Fibroblast of lung (primary cell): Measurements from ENCODE around the gene SH2D3C. TPM values are rescaled to one million over a fixed set of nuclear protein-coding genes. Genes with fewer than 3 reads are reported as not detected.

Experiments used
- DNase-seq, 2 donors: peaks; one replicate each; pipeline versions ENCODE4 v3.0.0 to v3.0.0-alpha.2; 2010; ENCODE audit warnings: low read depth in 2 of 2
- H2AFZ ChIP-seq: 2 replicates; pipeline ENCODE4 v1.5.1; 2012; ENCODE audit warnings: low read length, control low read depth, inconsistent platforms
- H3K27ac ChIP-seq: 2 replicates; pipeline ENCODE4 v1.5.1; 2011; ENCODE audit warnings: low read length, control low read depth; ENCODE audit not compliant: insufficient read depth
- H3K27me3 ChIP-seq: 2 replicates; pipeline ENCODE4 v1.5.1; 2011; ENCODE audit warnings: mild to moderate bottlenecking, low read length; ENCODE audit not compliant: control insufficient read depth, insufficient read depth
- H3K36me3 ChIP-seq: 2 replicates; pipeline ENCODE4 v1.5.1; 2011; ENCODE audit warnings: low read length; ENCODE audit not compliant: control insufficient read depth, insufficient read depth
- H3K4me1 ChIP-seq: 2 replicates; pipeline ENCODE4 v1.5.1; 2011; ENCODE audit warnings: low read length; ENCODE audit not compliant: control insufficient read depth, insufficient read depth; ENCODE audit errors: extremely low read depth
- H3K4me2 ChIP-seq: 2 replicates; pipeline ENCODE4 v1.5.1; 2011; ENCODE audit warnings: low read length, control low read depth; ENCODE audit not compliant: insufficient read depth; ENCODE audit errors: extremely low read depth
- H3K4me3 ChIP-seq, 4 experiments: fragments of 200-600 bp in 1 of 4; sonication (generic) in 1 of 4; replicated peaks in 1 of 4; 2 replicates each; pipeline ENCODE4 v1.5.1; 2011 to 2016; ENCODE audit warnings: low read length in 4 of 4, low read depth in 3 of 4, mild to moderate bottlenecking in 3 of 4, control low read depth in 2 of 4, inconsistent platforms in 1 of 4, mixed read lengths in 1 of 4; ENCODE audit not compliant: insufficient read depth in 1 of 4; ENCODE audit errors: control extremely low read depth in 1 of 4
- H3K79me2 ChIP-seq: 2 replicates; pipeline ENCODE4 v1.5.1; 2012; ENCODE audit warnings: mild to moderate bottlenecking, low read length, inconsistent platforms; ENCODE audit not compliant: control insufficient read depth, insufficient read depth
- H3K9ac ChIP-seq: 2 replicates; pipeline ENCODE4 v1.5.1; 2011; ENCODE audit warnings: mild to moderate bottlenecking, low read length, control low read depth; ENCODE audit not compliant: insufficient read depth
- H3K9me3 ChIP-seq: 2 replicates; pipeline ENCODE4 v1.5.1; 2012; ENCODE audit warnings: low read depth, low read length; ENCODE audit not compliant: control insufficient read depth, insufficient read depth
- H4K20me1 ChIP-seq: 2 replicates; pipeline ENCODE4 v1.5.1; 2011; ENCODE audit warnings: low read length; ENCODE audit not compliant: control insufficient read depth, insufficient read depth; ENCODE audit errors: extremely low read depth
- EZH2 ChIP-seq: IDR thresholded peaks from 2 replicates; pipeline ENCODE4 v1.5.1; 2012; ENCODE audit warnings: low read length, control low read depth, mild to moderate bottlenecking; ENCODE audit errors: missing control alignments
- polyA plus RNA-seq, 2 donors: library from polyadenylated mRNA; depleted of rRNA in 1 of 2; stranded (reverse) in 1 of 2; unstranded in 1 of 2; fragments of >200 nt; gene quantifications; 2 replicates each; pipeline ENCODE4 v1.2.1, GENCODE V29; 2011 to 2012; ENCODE audit warnings: missing spikeins in 1 of 2
- total RNA-seq: library from RNA; depleted of rRNA; stranded (reverse); fragments of >200 nt; gene quantifications from 2 replicates; pipeline ENCODE4 v1.2.1, GENCODE V29; 2014
- TF ChIP-seq, protein P1 (sequence below), 2 donors: IDR thresholded peaks in 1 of 2; conservative IDR thresholded peaks in 1 of 2; 1 replicate in 1 of 2; 2 replicates in 1 of 2; pipeline ENCODE4 v1.5.1; 2011 to 2012; ENCODE audit warnings: low read length in 2 of 2, control low read depth in 1 of 2, inconsistent platforms in 1 of 2, low read depth in 1 of 2, mild to moderate bottlenecking in 1 of 2

The SH2D3C gene
- total and polyA plus RNA-seq, 2 donors (not counting 1 experiment from before 2014, with no cell fraction given): 1.2 TPM; not detected in 1

DNA sequence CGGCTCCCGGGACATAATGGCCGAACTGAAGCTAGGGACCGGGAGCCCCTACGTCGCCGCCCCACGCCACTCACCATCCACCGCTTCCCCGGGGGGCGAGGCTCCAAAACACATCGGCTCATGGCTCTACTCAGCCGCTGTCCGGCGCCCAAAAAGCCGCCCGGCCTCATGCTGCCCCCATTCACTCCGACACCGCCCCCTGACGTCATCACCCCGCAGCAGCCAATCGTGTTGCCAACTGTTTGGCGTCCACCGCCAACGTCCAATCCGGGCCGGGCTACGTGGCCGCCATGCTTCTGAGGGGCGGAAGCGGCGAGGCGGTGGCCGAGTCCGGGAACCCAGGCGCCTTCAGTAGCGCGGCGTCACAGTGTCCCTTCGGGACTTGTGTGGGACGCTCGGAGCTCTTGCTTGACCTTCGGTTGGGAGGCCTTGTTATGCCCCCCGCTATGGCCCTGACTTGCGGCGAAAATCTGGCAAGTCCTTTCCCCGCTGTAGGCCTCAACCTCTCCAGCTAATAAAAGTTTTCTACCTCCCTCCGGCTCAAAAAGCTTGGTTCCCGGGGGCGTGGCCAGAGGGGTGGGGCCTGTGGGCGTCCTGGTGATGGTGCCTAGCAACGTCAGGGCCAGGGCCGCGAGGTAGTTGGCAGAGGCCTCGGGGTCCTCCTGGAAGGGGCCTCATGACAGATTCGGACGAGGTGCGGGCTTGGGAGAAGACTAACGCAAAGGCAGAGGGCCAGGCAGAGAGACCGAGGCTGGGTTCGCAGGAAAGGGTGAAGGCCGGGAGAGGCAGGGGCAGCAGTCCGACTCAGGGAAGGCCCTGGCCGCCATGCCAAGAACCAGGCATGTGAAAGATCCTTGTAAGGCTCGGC, 62.8 kb downstream of the SH2D3C start, which contains the start of the genes PTRH1 and TTC16:
Gene PTRH1, minus strand, starts transcription at position 194 of the 868 bp plus-strand sequence. Its CDS starts 24 bp downstream, at position 170.
Gene TTC16, plus strand, starts transcription at position 610 of the 868 bp plus-strand sequence. Its CDS starts 67 bp downstream, at position 677.
- H3K79me2 ChIP-seq: no peaks in the 10 kb centered on the region
- peaks cover 1% of the 10 kb centered on the region for H3K36me3 ChIP-seq
- H3K4me3 ChIP-seq: peak within 1 kb of the TSS; percentile 71 to 88 (median 82)
- no peaks in the 10 kb centered on the region for H3K9me3 ChIP-seq
- peak within 1 kb of the TSS; percentile 82 for H3K27ac ChIP-seq
- TF ChIP-seq, protein P1, sequence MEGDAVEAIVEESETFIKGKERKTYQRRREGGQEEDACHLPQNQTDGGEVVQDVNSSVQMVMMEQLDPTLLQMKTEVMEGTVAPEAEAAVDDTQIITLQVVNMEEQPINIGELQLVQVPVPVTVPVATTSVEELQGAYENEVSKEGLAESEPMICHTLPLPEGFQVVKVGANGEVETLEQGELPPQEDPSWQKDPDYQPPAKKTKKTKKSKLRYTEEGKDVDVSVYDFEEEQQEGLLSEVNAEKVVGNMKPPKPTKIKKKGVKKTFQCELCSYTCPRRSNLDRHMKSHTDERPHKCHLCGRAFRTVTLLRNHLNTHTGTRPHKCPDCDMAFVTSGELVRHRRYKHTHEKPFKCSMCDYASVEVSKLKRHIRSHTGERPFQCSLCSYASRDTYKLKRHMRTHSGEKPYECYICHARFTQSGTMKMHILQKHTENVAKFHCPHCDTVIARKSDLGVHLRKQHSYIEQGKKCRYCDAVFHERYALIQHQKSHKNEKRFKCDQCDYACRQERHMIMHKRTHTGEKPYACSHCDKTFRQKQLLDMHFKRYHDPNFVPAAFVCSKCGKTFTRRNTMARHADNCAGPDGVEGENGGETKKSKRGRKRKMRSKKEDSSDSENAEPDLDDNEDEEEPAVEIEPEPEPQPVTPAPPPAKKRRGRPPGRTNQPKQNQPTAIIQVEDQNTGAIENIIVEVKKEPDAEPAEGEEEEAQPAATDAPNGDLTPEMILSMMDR (conservative IDR thresholded peaks at IDR 0.05 in 1 of 2, IDR thresholded peaks at IDR 0.05 in 1 of 2; ENCODE audit: low read depth in 1 of 2, low read length in 2 of 2): no peak
- TF ChIP-seq EZH2: no peak
- peak within 1 kb of the TSS; percentile 96 for H2AFZ ChIP-seq
- no peaks in the 10 kb centered on the region for H3K27me3 ChIP-seq
- no peaks in the 10 kb centered on the region for H4K20me1 ChIP-seq
- H3K9ac ChIP-seq: peak within 1 kb of the TSS; percentile 76
- peak within 1 kb of the TSS; percentile 94 for H3K4me2 ChIP-seq
- DNase-seq: peak; percentile 92 to 94
- H3K4me1 ChIP-seq: peaks cover 7% of the 10 kb centered on the region

DNA sequence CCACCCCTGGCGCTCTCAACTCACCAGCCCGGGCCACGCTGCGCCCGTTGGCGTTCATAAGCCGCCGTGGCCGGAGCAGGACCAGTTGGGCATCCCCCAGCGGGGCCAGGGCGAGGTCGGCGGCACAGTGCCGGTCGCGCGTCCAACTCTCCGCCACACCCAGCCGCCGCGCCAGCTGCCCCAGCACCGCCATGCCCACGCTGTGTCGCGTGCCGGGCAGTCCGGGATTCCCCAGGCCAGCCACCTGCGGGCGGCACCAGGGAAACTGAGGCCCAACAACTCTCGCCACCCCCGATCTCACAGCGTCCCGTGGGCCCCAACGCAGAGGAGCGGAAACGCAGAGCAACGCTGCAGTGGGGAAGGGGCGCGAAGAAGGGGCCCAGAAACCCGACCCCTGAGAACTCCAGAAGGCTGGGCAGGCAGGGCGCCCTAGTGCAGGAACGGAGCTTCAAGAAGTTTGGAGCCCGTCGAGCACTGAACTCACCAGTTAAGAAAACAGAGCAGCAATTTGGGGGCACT, 63.5 kb downstream of the SH2D3C start:
- TF ChIP-seq, protein P1 (conservative IDR thresholded peaks at IDR 0.05 in 1 of 2, IDR thresholded peaks at IDR 0.05 in 1 of 2; ENCODE audit: low read depth in 1 of 2, low read length in 2 of 2): no peak
- no peak for TF ChIP-seq EZH2
- peak overlapping the region; percentile 94 for H3K4me2 ChIP-seq
- peaks cover 7% of the 10 kb centered on the region for H3K4me1 ChIP-seq
- H3K9me3 ChIP-seq: no peaks in the 10 kb centered on the region
- no peaks in the 10 kb centered on the region for H4K20me1 ChIP-seq
- H3K79me2 ChIP-seq: no peaks in the 10 kb centered on the region
- H3K36me3 ChIP-seq: peaks cover 1% of the 10 kb centered on the region
- H3K9ac ChIP-seq: peak overlapping the region; percentile 75
- peak overlapping the region; percentile 71 to 88 (median 82) for H3K4me3 ChIP-seq
- H3K27me3 ChIP-seq: no peaks in the 10 kb centered on the region
- DNase-seq: no peak
- H2AFZ ChIP-seq: peak overlapping the region; percentile 1
- peak overlapping the region; percentile 82 for H3K27ac ChIP-seq

DNA sequence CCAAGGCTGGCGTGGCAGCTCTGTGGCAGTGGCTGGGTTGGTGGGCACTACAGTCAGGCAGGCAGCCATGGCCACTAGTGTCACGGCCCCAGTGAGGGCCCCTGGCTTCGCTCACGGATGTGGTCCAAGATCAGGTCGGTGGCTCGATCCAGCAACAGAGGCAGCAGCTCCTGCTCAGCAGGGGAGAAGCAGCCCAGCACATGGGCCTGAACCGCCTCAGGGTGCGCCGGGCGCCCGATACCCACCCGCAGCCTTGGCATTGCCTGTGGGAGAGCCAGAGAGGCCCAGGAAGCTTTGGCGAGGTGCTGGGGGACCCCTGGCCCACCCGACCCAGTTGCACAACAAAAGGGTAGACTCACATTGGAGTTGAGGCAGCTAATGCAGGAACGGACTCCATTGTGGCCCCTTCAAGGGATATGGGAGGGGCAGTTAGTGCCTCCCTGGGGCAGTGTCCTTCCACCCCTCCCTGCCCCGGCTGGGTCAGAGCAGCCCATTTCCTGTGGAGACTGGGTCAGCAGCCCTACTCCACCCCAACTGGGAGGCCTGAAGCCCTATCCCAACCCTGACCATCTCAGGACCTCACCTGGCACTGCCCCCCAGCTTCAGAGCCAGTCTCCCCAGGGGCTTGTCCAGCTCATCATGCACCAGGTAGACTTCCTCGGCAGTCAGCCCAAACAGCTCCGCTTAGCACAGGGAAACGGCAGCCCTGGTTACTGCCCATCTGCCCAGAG, 64.3 kb downstream of the SH2D3C start:
- H3K9ac ChIP-seq: peak overlapping the region; percentile 13
- H3K9me3 ChIP-seq: no peaks in the 10 kb centered on the region

More for the DNA sequence above, 64.3 kb downstream of the SH2D3C start:
- Histone ChIP-seq H3K27me3 (no peaks in the 10 kb centered on the region), H3K36me3 (peaks cover 1% of the 10 kb centered on the region), H3K79me2 (no peaks in the 10 kb centered on the region), H3K27ac (no peak overlapping the region), H3K4me2 (peak overlapping the region; percentile 88), H3K4me3 (peak overlapping the region; percentile 29 to 88 (median 40)), H2AFZ (no peak overlapping the region), H3K4me1 (peaks cover 7% of the 10 kb centered on the region), H4K20me1 (no peaks in the 10 kb centered on the region)
- TF ChIP-seq, protein P1 (conservative IDR thresholded peaks at IDR 0.05 in 1 of 2, IDR thresholded peaks at IDR 0.05 in 1 of 2; ENCODE audit: low read depth in 1 of 2, low read length in 2 of 2): no peak
- TF ChIP-seq EZH2: no peak
- DNase-seq: no peak
